ENCODE measurements around the gene IGSF23.
"Not testable (repeated sequence)": the region's sequence is repeated elsewhere in the genome, so short reads cannot be mapped to it uniquely, and the experiment has no call there.

IGSF23 gene

DNA sequence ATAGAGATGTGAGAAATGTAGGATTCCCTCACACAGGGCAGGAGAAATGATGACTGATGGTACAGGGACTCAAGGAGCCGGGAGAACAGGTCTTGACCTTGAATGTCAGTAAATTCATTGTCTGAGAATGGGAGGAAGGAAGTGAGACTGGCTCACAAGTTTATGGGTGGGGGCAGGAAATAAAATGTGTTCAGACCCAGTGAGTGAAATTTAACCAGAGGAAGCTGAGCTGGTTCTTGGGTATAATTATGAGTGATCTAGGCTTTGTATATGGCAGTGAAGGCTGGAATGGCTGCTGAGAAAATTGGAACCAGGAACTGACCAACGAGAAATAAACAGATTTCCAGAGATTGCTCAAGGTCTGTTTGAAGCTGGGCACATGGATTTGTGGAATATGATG lies 6.3 kb upstream of the IGSF23 start:
- in situ Hi-C loops (cut with MboI; ENCODE audit: low pct_unique_long_range_greater_than_20kb, low sequenced_read_pairs) = no loop called here
- DNase-seq = peak; percentile 73

DNA sequence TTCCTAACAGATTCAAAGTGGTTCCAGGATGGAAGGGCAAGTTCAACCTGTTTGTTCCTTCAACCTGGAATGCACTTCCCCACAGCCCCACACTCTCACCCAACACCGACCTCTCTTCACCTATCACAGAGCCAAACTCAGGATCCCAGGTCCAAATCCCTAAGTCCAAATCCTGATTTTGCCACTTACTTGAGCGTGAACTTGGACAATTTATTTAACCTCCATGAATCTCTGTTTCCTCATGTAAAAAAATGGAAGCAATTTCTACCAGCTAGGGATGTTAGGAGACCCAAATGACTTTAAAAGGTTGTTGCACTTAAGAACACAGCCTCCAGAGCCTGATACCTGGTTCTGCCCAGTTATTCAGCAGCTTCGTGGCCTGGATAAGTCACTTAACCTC lies 5.4 kb upstream of the IGSF23 start:
- no peak for DNase-seq
- in situ Hi-C loops (cut with MboI; ENCODE audit: low pct_unique_long_range_greater_than_20kb, low sequenced_read_pairs) = no loop called here

DNA sequence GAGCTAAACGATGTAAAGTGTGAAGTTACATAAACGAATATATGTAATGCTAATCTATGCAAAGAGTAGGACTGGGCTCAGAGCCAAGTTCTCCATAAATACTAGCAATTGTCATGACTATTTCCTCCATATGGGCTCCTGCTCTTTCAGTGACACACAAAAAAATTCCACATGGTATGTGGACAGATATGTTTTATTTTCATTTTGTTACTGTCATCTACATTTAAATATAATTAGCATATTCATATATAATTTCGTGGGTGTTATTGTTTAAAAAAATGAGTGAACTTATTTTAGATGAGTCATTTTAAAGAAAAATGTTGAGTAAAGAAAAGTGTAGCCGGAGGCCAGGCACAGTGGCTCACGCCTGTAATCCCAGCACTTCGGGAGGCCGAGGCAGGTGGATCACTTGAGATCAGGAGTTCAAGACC lies 5.0 kb upstream of the IGSF23 start:
- no peak for DNase-seq

DNA sequence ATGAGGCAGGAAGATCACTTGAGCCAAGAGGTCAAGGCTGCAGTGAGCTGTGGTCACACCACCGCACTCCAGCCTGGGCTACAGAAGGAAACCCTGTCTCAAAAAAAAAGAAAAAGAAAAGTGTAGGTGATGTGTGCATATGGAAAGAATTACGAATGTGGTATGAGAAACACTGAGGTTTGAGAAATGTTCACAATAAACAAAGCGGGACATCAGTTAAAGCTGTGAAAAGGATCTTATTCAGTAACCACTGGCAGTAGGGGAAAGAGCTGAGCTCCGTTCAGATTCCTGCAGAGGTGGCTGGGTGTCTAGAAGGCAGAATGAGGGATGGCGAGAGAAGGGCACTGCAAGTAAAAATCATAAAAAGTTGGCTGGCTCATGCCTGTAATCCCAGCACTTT lies 4.1 kb upstream of the IGSF23 start:
- no peak for DNase-seq
- in situ Hi-C loops (cut with MboI; ENCODE audit: low pct_unique_long_range_greater_than_20kb, low sequenced_read_pairs) = no loop called here

More for the DNA sequence above, 5.0 kb upstream of the IGSF23 start:
- in situ Hi-C loops (cut with MboI; ENCODE audit: low pct_unique_long_range_greater_than_20kb, low sequenced_read_pairs) = no loop called here

DNA sequence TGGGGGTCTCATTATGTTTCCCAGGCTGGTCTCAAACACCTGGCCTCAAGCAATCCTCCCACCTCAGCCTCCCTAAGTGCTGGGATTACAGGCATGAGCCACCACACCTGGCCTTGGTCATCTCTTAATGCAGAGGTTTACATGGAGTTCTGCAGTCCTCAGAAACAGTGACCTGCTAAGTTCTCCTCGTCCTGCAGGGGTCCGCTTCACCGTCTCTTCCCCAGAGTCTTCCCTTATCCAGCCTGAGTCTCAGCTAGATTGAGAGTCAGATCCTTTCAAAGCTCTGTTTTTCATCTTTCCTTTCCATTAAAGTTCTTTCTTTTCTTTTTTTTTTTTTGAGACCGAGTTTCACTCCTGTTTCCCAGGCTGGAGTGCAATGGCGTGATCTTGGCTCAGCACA lies 2.9 kb upstream of the IGSF23 start:
- in situ Hi-C loops (cut with MboI; ENCODE audit: low pct_unique_long_range_greater_than_20kb, low sequenced_read_pairs) = not testable (repeated sequence)

DNA sequence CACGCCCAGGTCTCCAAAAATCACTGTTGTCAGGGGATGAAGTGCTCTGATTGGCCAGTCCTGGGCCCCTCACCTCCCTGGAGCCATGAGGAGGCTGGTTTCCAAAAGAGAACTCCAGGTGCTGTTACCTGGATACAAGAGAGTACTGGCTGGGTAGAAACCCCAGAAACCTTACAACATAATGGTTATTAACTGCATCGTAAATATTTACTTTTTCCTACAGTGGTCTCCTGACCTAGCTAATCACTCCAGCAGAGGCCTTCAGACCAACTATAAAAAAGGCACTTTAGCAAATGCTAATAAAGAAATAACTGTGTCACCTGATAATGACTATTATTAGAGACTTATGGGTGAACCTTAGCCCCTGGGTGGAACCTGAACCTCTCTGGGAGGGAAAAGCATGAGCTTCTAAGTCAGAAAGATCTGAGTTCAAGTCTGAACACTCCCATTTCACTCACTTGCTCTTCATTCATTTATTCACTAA lies 1.5 kb upstream of the IGSF23 start:
- in situ Hi-C loops (cut with MboI; ENCODE audit: low pct_unique_long_range_greater_than_20kb, low sequenced_read_pairs) = no loop called here
- DNase-seq = no peak

More for the DNA sequence above, 2.9 kb upstream of the IGSF23 start:
- DNase-seq = not testable (repeated sequence)

DNA sequence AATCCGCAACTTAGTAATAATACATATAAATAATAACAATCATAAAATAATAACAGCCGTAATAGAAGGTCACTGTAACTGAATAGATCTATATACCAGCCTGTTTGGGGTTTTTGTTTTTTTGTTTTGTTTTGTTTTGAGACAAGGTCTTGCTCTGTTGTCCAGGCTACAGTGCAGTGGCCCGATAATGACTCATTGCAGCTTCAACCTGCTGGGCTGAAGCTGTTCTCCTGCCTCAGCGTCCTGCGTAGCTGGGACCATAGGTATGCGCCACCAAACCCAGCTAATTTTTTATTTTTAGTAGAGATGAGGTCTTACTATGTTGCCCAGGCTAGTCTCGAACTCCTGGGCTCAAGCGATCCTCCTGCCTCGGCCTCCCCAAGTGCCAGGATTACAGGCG lies 950 bp downstream of the IGSF23 start:
- DNase-seq = no peak
- in situ Hi-C loops (cut with MboI; ENCODE audit: low pct_unique_long_range_greater_than_20kb, low sequenced_read_pairs) = no loop called here

DNA sequence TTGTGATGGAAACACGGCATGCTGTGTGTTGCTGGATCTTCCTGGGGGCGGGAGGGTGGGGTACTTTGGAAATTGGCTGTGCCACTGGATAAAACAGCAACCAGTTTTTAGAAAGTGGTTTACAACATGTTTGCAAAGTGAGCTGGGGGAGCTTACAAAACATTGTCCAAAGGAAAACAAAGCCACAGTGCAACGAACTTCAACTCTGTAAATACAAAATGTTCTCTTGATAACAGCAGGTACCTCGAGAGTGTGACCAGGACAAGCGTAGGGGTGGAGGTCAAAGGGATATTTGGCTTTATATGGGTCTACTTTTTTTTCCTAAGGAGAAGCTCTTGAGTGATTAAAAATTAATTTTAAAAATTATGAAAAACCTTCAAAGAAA lies 2.5 kb downstream of the IGSF23 start:
- no peak for DNase-seq
- in situ Hi-C loops (cut with MboI; ENCODE audit: low pct_unique_long_range_greater_than_20kb, low sequenced_read_pairs) = no loop called here

DNA sequence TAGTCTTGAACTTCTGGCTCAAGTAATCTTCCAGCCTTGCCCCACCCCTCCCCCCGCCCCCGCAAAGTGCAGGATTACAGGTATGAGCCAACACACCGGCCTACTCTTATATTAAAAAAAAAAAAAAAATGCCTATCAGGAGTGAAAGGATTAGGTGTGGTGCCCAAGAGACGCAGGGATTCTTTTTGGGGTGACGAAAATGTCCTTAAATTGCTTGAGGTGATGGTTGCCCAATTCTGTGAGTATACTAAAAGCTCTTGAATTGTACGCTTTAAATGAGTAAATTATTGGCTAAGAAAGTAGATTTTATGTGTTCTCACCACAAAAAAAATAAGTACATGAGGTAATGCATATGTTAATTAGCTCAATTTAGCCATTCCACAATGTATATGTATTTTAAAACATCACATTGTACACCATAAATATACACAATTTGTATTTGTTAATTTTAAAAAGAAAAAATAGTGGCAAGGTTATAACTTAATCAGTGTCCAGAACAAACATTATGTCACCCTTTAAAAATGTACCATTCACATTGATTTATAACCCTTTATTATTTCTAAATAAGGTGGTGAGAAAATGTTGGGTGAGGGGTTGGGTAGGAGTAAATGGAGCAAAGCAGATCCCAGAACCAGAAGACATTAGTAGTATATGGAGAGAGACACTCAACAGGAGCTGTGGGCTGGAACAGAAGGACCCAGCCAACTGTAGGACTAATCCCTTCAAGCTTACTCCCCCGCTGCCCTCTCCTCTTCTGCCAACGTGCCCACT lies 3.9 kb downstream of the IGSF23 start:
- in situ Hi-C loops (cut with MboI; ENCODE audit: low pct_unique_long_range_greater_than_20kb, low sequenced_read_pairs) = no loop called here
- DNase-seq = no peak

DNA sequence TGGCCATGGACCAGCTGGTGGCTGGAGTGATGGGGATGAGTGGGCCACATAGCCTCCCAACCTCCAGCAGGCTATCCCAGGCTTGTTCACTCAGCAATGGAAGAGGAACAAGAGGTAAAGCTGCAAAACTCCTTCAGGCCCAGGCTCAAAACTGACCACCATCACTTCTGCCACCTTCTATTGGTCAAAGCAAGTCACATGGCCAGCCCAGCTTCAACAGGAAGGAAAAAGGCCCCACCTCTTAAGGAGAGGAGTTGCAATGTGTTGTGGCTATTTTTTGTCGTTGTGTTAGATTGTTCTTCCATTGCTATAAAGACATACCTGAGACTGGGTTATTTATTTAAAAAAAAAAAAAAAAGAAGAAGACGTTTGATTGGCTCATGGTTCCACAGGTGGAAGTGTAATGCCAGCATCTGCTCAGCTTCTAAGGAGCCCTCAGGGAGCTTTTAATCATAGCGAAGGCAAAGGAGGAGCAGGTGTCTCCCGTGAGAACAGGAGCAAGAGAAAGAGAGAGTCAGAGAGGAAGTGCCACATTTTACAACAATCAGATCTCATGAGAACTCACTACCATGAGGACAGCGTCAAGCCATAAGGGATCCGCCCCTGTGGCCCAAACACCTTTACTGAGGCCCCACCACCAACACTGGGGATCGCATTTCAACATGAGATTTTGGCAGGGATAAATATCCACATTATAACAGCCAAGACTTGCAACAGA lies 5.4 kb downstream of the IGSF23 start:
- no peak for DNase-seq
- in situ Hi-C loops (cut with MboI; ENCODE audit: low pct_unique_long_range_greater_than_20kb, low sequenced_read_pairs) = no loop called here

DNA sequence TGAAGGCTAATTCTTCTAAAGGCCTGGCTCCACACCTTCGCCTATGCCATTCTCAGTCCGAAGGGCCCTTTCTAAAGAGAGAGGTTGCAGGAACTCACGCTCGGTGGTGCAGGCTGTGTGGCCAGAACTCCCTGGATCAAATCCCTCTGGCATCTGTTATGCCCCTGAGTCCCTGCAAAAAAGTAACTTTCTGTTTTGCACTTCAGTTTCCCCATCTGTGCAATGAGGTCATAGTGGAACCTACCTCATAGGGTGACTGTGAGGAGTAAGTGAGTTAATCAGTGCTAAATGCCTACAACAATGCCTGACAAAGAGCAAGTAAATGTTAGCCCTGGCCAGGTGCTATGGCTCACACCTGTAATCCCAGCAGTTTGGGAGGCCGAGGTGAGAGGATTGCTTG lies 7.3 kb downstream of the IGSF23 start:
- in situ Hi-C loops (cut with MboI; ENCODE audit: low pct_unique_long_range_greater_than_20kb, low sequenced_read_pairs) = no loop called here
- no peak for DNase-seq

DNA sequence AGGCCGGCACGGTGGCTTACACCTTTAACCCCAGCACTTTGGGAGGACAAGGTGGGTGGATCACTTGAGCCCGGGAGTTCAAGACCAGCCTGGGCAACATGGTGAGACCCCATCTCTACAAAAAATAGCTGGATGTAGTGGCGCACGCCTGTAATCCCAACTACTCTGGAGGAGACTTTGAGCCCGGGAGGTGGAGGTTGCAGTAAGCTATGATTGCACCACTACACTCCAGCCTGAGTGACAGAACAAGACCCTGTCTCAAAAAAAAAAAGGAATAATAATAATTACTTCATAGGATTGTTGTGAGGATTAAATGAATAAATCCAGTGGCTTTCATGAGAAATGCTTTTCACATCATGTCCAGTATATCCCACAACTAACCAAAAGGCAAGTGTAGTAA lies 8.0 kb downstream of the IGSF23 start:
- in situ Hi-C loops (cut with MboI; ENCODE audit: low pct_unique_long_range_greater_than_20kb, low sequenced_read_pairs) = no loop called here
- DNase-seq = no peak

DNA sequence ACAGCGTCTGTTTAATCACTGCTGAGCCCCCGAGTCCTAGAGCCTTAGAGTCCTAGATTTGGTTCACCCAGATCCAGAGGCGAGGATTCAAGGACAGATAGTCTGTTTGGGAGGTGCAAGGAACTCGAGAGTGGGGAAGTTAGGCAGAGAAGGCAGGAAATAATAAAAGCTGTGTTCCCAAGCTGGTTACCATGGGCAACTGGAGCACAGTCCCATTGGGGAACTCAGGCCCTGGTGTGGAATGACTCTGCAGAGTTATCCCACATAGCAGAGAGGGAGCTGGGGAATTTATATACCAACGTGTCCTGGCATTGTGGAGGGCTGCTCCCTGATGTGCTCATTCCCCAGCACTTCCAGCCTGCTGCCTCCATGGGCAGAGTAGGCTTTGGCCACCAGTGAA lies 9.7 kb downstream of the IGSF23 start:
- peak; percentile 91 for DNase-seq
- in situ Hi-C loops (cut with MboI; ENCODE audit: low pct_unique_long_range_greater_than_20kb, low sequenced_read_pairs) = no loop called here

DNA sequence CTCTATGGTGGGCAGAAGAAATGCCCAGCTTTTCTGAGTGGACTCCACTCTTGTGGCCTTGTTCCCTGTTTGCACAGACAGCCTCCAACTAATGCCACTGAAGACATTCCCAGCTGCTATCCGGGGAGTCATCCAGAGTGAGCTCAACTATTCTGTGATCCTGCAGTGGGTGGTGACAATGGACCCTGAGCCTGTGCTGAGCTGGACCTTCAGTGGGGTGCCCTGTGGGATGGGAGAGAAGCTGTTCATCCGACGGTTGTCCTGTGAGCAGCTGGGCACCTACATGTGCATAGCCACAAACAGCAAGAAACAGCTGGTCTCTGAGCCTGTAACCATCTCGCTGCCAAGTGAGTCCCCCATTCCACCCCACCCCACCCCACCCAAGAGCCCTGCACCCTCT lies 10.3 kb downstream of the IGSF23 start:
- in situ Hi-C loops (cut with MboI; ENCODE audit: low pct_unique_long_range_greater_than_20kb, low sequenced_read_pairs) = no loop called here
- no peak for DNase-seq

DNA sequence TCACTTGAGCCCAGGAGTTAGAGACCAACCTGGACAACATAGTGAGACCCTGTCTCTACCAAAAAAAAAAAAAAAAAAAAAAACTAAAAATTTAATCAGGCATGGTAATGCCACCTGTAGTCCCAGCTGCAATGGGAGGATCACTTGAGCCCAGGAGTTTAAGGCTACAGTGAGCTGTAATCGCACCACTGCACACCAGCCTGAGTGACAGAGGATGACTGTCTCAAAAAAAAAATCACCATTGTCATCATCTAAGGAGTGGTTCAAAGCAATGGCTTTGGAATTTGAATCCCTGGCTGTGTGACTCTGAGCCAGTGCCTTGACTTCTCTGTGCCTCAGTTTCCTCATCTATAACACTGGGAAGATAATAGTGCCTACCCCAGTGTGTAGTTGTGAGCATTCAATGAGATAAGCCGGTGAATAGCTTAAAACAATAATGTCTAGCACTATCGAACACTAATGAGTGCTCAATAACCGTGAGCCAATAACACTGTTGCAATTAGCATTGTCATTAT lies 11.5 kb downstream of the IGSF23 start:
- in situ Hi-C loops (cut with MboI; ENCODE audit: low pct_unique_long_range_greater_than_20kb, low sequenced_read_pairs) = no loop called here
- DNase-seq = no peak

DNA sequence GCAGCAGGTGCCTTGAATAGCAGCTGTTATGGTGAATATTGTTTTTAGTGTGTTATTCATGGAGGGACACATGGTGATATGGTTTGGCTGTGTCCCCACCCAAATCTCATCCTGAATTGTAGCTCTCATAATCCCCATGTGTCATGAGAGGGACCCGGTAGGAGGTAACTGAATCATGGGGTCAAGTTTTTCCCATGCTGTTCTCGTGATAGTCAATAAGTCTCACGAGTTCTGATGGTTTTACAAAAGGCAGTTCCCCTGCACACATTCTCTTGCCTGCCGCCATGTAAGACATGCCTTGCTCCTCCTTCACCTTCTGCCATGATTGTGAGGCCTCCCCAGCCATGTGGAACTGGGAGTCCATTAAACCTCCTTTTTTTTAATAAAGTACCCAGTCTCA lies 12.3 kb downstream of the IGSF23 start:
- DNase-seq; in situ Hi-C loops (cut with MboI; ENCODE audit: low pct_unique_long_range_greater_than_20kb, low sequenced_read_pairs): not testable (repeated sequence)

DNA sequence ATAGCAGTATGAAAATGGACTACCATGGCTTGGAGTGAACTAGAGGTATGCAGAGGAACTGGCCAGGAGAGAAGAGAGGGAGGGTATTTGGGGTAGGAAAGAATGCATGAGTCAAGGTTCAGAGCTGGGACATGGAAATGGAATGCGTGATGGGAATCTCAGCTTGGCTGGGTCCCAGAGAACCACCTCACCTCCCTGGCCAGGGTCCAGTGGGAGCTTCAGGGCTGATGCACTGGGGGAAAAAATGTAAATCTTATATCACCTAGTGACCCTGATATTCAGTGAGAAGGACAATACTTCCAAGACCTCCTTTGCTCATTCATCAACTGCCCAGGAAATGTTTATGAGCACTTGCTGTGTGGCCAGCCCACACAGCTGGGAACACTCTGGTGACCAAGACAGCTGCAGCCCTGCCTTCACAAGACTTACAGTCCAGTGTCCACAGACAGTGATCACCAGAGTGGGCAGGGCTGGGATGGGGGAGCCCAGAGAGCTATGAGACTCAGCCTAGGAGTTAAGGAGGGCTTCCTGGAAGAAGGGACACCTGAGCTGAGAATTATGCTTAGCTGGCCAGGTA lies 12.8 kb downstream of the IGSF23 start:
- in situ Hi-C loops (cut with MboI; ENCODE audit: low pct_unique_long_range_greater_than_20kb, low sequenced_read_pairs) = no loop called here
- DNase-seq = no peak

DNA sequence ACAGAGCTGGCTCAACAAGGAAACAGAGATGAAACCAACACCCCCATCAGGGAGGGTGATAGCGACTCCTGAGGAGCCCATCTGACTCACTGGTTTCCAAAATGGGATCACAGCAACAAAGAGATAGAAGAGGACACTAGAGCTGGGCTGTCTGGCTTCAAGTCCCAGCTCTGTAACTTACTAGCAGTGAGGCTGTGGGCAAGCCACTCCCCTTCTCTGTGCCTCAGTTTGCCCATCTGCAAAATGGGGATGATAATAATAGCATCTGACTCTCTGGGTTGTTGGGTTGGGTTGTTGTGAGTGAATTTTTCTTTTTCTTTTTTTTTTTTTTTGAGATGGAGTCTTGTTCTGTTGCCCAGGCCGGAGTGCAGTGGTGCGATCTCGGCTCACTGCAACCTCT lies 14.3 kb downstream of the IGSF23 start:
- no peak for DNase-seq
- in situ Hi-C loops (cut with MboI; ENCODE audit: low pct_unique_long_range_greater_than_20kb, low sequenced_read_pairs) = no loop called here

DNA sequence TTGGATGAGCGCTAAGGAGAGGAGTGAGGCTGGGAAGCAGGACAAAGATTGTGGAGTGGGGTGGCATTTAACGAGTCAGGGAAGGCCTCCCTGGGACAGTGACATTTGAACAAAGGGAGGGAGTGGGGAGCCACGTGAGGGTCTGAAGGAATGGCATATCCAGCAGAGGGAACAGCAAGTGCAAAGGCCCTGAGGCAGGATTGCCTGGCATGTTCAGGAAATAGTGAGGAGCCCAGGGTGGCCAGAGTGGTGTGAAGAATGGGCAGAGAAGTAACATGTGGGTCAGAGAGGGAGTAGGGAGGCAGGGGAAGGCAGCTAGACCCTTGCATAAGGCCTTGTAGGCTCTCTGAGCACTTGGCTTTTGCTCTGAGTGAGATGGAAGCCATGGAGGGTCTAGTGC lies 15.4 kb downstream of the IGSF23 start:
- no peak for DNase-seq

DNA sequence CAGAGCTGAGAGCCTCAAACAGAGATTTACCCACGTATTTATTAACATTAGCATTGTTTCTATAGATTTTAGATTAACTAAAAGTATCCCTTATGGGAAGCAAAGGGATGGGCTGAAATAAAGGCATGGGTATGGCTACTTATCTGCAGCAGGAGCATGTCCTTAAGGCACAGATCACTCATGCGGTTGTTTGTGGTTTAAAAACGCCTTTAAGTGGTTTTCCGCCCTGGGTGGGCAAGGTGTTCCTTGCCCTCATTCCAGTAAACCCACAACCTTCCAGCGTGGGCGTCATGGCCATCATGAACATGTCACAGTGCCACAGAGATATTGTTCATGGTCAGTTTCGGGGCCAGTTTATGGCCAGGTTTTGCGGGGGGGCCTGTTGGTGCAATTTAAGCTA lies 18.2 kb downstream of the IGSF23 start:
- in situ Hi-C loops (cut with MboI; ENCODE audit: low pct_unique_long_range_greater_than_20kb, low sequenced_read_pairs); DNase-seq: not testable (repeated sequence)

More for the DNA sequence above, 15.4 kb downstream of the IGSF23 start:
- in situ Hi-C loops (cut with MboI; ENCODE audit: low pct_unique_long_range_greater_than_20kb, low sequenced_read_pairs) = no loop called here
